AG09319 (cell line): Measurements from ENCODE around the gene SCAI.
A peak's percentile ranks its signal among the peaks of the same experiment; 100 is the strongest.
"Not testable (repeated sequence)": the region's sequence is repeated elsewhere in the genome, so short reads cannot be mapped to it uniquely, and the experiment has no call there.

Source experiments
- DNase-seq: peaks from one replicate; pipeline ENCODE4 v3.0.0-alpha.2; 2010; ENCODE audit warnings: low read depth; ENCODE audit errors: extremely low read depth
- TF ChIP-seq, protein P1 (sequence below): IDR thresholded peaks from 2 replicates; pipeline ENCODE4 v1.5.1; 2011; ENCODE audit warnings: low read depth, mild to moderate bottlenecking, inconsistent platforms, low read length, moderate library complexity

Gene SCAI

GRCh38 chr9:125143377-125144090 lies at the start of gene SCAI:
SCAI (minus strand) TSS chr9:125143528; CDS start chr9:125143437, 91 bp downstream.
- TF ChIP-seq, protein P1, sequence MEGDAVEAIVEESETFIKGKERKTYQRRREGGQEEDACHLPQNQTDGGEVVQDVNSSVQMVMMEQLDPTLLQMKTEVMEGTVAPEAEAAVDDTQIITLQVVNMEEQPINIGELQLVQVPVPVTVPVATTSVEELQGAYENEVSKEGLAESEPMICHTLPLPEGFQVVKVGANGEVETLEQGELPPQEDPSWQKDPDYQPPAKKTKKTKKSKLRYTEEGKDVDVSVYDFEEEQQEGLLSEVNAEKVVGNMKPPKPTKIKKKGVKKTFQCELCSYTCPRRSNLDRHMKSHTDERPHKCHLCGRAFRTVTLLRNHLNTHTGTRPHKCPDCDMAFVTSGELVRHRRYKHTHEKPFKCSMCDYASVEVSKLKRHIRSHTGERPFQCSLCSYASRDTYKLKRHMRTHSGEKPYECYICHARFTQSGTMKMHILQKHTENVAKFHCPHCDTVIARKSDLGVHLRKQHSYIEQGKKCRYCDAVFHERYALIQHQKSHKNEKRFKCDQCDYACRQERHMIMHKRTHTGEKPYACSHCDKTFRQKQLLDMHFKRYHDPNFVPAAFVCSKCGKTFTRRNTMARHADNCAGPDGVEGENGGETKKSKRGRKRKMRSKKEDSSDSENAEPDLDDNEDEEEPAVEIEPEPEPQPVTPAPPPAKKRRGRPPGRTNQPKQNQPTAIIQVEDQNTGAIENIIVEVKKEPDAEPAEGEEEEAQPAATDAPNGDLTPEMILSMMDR = peak; percentile 98
- DNase-seq = peak; percentile 98

DNA sequence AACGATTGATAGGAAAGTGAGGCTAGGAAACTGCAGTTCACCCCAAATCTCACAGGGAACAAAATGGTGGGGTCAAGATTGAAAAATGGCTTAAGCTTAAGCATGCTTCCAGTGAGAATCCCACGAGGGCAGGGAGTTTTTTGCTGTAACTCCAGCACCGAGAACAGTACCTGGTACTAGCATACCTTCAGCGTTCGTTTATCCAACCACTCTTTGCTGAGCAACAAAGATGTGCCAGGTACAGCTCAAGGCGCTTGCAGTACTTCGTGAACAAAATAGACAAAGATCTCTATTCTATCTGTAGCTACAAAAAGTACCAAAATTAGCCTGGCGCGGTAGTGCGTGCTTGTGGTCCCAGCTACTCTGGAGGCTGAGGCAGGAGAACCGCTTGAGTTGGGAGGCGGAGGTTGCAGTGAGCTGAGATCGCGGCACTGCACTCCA lies 47.1 kb upstream of the SCAI start:
- no peak for DNase-seq
- TF ChIP-seq, protein P1 = no peak

DNA sequence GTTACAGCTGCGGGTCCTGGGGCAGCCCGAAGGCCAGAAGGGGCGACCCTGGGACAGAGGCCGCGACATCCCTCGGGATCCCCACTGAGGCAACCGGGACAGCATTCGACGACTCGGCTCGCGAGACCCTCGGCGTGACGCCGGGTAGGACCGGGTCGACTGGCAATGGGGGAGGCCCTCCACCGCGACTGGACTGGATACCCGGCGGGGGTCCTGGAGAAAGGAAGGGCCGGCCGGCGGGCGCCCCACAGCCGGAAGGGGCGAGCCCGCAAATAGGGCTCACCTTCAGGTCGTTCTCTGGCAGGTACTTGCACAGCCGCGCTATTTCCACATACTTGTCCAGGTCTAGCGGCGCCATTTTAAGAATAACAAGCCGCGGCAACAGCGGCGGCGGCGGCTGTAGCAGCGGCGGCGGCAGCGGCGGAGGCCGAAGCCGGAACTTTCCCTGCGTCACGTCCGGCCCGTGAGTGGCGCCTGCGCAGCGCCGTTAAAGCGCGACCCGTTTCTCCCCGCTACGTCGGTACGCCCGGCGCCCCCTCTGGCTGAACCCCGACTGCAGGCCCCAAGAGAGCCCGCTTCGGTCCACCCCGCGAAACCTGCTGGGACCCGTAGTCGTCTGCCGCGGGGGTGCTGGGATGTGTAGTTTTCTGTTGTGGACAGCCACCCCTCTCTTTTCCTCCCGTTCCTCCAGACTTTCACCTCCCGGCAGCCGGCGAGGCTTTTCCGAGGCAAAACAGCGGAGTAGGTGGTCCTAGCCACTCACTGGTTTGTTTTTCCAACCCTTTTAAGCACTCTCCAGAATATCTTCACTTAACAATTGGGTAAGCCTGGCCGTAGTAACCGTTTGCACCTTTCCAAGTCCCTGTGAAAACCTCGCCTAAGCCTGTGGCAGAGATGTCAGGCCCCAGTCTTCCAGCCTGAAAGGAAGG lies 46.3 kb upstream of the SCAI start, which contains the start of gene PPP6C:
PPP6C (minus strand) TSS at position 443 of the 929 bp plus-strand sequence; CDS start at position 358, 85 bp downstream.
- TF ChIP-seq, protein P1 = peak; percentile 72
- DNase-seq = peak; percentile 90

DNA sequence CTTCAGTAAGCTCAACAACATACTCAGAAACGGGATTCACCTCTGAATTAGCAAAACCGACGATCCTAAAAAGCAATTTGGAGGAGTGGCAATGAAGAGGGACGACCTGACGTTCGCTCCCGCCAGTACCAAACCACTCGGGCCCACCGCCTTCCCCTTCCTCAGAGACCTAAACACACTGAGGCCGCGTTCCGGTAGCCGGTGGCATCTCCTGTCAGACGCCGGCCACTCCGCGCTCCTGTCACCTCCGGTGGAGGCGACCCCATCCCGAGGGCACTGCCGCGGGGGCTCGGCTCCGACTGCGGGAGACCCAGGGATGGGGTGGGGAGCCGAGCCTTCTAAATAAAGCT lies 45.7 kb upstream of the SCAI start:
- TF ChIP-seq, protein P1 = no peak
- no peak for DNase-seq

- no peak for DNase-seq
- TF ChIP-seq, protein P1 = no peak
Observed at GRCh38 chr9:125183561-125183960, 40.2 kb upstream of the SCAI start.

GRCh38 chr9:125183054-125183453 lies 39.7 kb upstream of the SCAI start:
- TF ChIP-seq, protein P1 = no peak
- DNase-seq = no peak

DNA sequence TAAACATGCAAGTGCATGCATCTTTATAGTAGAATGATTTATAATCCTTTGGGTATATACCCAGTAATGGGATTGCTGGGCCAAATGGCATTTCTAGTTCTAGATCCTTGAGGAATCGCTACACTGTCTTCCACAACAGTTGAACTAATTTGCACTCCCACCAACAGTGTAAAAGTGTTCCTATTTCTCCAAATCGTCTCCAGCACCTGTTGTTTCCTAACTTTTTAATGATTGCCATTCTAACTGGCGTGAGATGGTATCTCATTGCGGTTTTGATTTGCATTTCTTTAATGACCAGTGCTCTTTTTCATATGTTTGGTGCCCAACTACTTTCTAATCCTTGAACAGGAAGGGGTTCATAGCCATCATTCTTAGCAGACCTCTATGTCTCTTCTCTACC lies 38.4 kb upstream of the SCAI start:
- DNase-seq = not testable (repeated sequence)
